K562 (cell line): Measurements from ENCODE around the gene TCF25. TPM values are rescaled to one million over a fixed set of nuclear protein-coding genes. Genes with fewer than 3 reads are reported as not detected.
A peak's percentile ranks its signal among the peaks of the same experiment; 100 is the strongest.

ENCODE experiments used
- ATAC-seq: fragments of 200-7000 bp; cut with Tn5 transposase; 3 replicates; pipeline ENCODE4 v1.9.1; 2020; ENCODE audit warnings: moderate library complexity
- BruUV-seq: library from RNA; stranded (reverse); fragments of 400-500 nt; replicated peaks from 2 replicates; lab custom pipeline; 2021; lab: Mats Ljungman, UMichigan
- CTCF ChIA-PET: fragments of 300-600 bp; formaldehyde crosslinking; extraction: SDS; loops from one replicate; lab custom pipeline; 2021; ENCODE audit warnings: low intra/inter-chr PET ratio; lab: Yijun Ruan, JAX
- POLR2A ChIA-PET: fragments of 300-600, 350-650 bp; sonication (Branson Sonifier 250); formaldehyde crosslinking; extraction: SDS; loops from one replicate; lab custom pipeline; 2021; ENCODE audit warnings: antibody characterized with exemption, inconsistent platforms; lab: Yijun Ruan, JAX
- DNase-seq, 4 experiments: peaks; one replicate each; pipeline versions ENCODE4 v3.0.0 to v3.0.0-alpha.2; 2011 to 2018; ENCODE audit warnings: low spot score in 3 of 4, mixed read lengths in 3 of 4; ENCODE audit errors: extremely low read depth in 1 of 4
- FAIRE-seq: peaks from 2 replicates; lab custom pipeline; 2011; peaks lifted over from hg19 to GRCh38; lab: Jason Lieb, UNC
- H2AFZ ChIP-seq: 2 replicates; pipeline ENCODE4 v1.6.0; 2011; ENCODE audit warnings: low read depth, low read length, control low read depth, inconsistent platforms
- H3K27ac ChIP-seq: fragments of 200-600 bp; 3 replicates; pipeline ENCODE4 v1.8.0; 2011; ENCODE audit warnings: low read depth, mild to moderate bottlenecking, control low read depth, inconsistent platforms, low read length, moderate library complexity, mixed read lengths; ENCODE audit errors: extremely low read depth
- H3K27me3 ChIP-seq, 2 experiments: fragments of 300-600 bp in 1 of 2; 2 replicates in 1 of 2; 3 replicates in 1 of 2; pipeline versions ENCODE4 v1.6.0 to v1.8.0; 2011; ENCODE audit warnings: inconsistent platforms in 2 of 2, low read length in 2 of 2, mild to moderate bottlenecking in 1 of 2, mixed read lengths in 1 of 2, moderate library complexity in 1 of 2; ENCODE audit not compliant: control insufficient read depth in 2 of 2, insufficient read depth in 2 of 2
- H3K36me3 ChIP-seq: fragments of 300-600 bp; 3 replicates; pipeline ENCODE4 v1.8.0; 2011; ENCODE audit warnings: mild to moderate bottlenecking, low read length, inconsistent platforms; ENCODE audit not compliant: control insufficient read depth, insufficient read depth
- H3K4me1 ChIP-seq, 2 experiments: fragments of 200-600 bp in 1 of 2; replicated peaks in 1 of 2; 2 replicates in 1 of 2; 3 replicates in 1 of 2; pipeline versions ENCODE4 v1.5.1 to v1.8.0; 2011; ENCODE audit warnings: inconsistent platforms in 2 of 2, low read length in 2 of 2, mild to moderate bottlenecking in 1 of 2, mixed read lengths in 1 of 2, moderate library complexity in 1 of 2; ENCODE audit not compliant: control insufficient read depth in 2 of 2, insufficient read depth in 2 of 2
- H3K4me2 ChIP-seq: 2 replicates; pipeline ENCODE4 v1.6.1; 2011; ENCODE audit warnings: low read length, control low read depth, inconsistent platforms, mixed read lengths; ENCODE audit not compliant: insufficient read depth
- H3K4me3 ChIP-seq: fragments of 200-600 bp; sonication (generic), shearing (Covaris generic); 2 replicates; pipeline ENCODE4 v1.5.1; 2016; ENCODE audit warnings: control low read depth, inconsistent platforms
- H3K79me2 ChIP-seq: fragments of 200-600 bp; 3 replicates; pipeline ENCODE4 v1.8.0; 2011; ENCODE audit warnings: low read length, inconsistent platforms; ENCODE audit not compliant: control insufficient read depth, insufficient read depth
- H3K9ac ChIP-seq, 2 experiments: 2 replicates each; pipeline versions ENCODE4 v1.6.0 to v1.6.1; 2011; ENCODE audit warnings: low read depth in 2 of 2, low read length in 2 of 2, control low read depth in 1 of 2, inconsistent platforms in 1 of 2, mild to moderate bottlenecking in 1 of 2, mixed read lengths in 1 of 2; ENCODE audit not compliant: insufficient read depth in 1 of 2
- H3K9me1 ChIP-seq: one replicate; pipeline ENCODE4 v1.6.0; 2011; ENCODE audit warnings: inconsistent platforms, mild to moderate bottlenecking, low read length, moderate library complexity; ENCODE audit not compliant: control insufficient read depth, insufficient read depth
- H3K9me3 ChIP-seq: replicated peaks from 2 replicates; pipeline ENCODE4 v1.5.1; 2011; ENCODE audit warnings: low read depth, low read length, inconsistent platforms; ENCODE audit not compliant: control insufficient read depth, insufficient read depth
- H4K20me1 ChIP-seq: replicated peaks from 2 replicates; pipeline ENCODE4 v1.6.1; 2011; ENCODE audit warnings: low read length, inconsistent platforms, mixed read lengths; ENCODE audit not compliant: control insufficient read depth, insufficient read depth
- ARID1B ChIP-seq: fragments of 450-650 bp; IDR thresholded peaks from 2 replicates; pipeline ENCODE4 v1.6.1; 2016; ENCODE audit warnings: antibody characterized with exemption, mild to moderate bottlenecking, inconsistent platforms
- BDP1 ChIP-seq: IDR thresholded peaks from 3 replicates; pipeline ENCODE4 v1.6.1; 2011; ENCODE audit not compliant: insufficient read length, insufficient read depth
- CCAR2 ChIP-seq: fragments of 200-400 bp; formaldehyde crosslinking; IDR thresholded peaks from 2 replicates; pipeline ENCODE4 v1.6.1; 2017; ENCODE audit warnings: mild to moderate bottlenecking, low read depth, low read length
- CTBP1 ChIP-seq: fragments of 450-650 bp; IDR thresholded peaks from 2 replicates; pipeline ENCODE4 v1.6.1; 2016; ENCODE audit warnings: borderline replicate concordance
- CTCF ChIP-seq, 3 experiments: IDR thresholded peaks in 2 of 3; conservative IDR thresholded peaks in 1 of 3; 2 replicates each; pipeline ENCODE4 v1.5.1; 2011 to 2012; ENCODE audit warnings: low read length in 3 of 3, mild to moderate bottlenecking in 3 of 3, control low read depth in 2 of 3, improper control_type of control experiment in 1 of 3, inconsistent platforms in 1 of 3, low read depth in 1 of 3, mixed read lengths in 1 of 3, moderate library complexity in 1 of 3; ENCODE audit not compliant: insufficient read depth in 2 of 3
- GTF2A2 ChIP-seq: IDR thresholded peaks from 2 replicates; pipeline ENCODE4 v1.6.1; 2016; ENCODE audit warnings: mild to moderate bottlenecking, missing genetic modification characterization, missing compliant biosample characterization
- HDGF ChIP-seq: fragments of 450-650 bp; IDR thresholded peaks from 2 replicates; pipeline ENCODE4 v1.6.1; 2016
- HNRNPLL ChIP-seq: fragments of 200-400 bp; formaldehyde crosslinking; IDR thresholded peaks from 2 replicates; pipeline ENCODE4 v1.6.1; 2017; ENCODE audit warnings: low read length, low read depth, mild to moderate bottlenecking; ENCODE audit not compliant: poor library complexity, severe bottlenecking
- HSF4 ChIP-seq: fragments of 250-450 bp; sonication (Bioruptor Pico); IDR thresholded peaks from 2 replicates; pipeline ENCODE4 v2.1.2; 2022; ENCODE audit warnings: mild to moderate bottlenecking, moderate library complexity, borderline replicate concordance
- NRF1 ChIP-seq, 2 experiments: fragments of 450-650 bp; IDR thresholded peaks in 1 of 2; conservative IDR thresholded peaks in 1 of 2; 2 replicates each; pipeline ENCODE4 v1.6.1; 2014; ENCODE audit warnings: mild to moderate bottlenecking in 2 of 2
- RFX5 ChIP-seq: IDR thresholded peaks from 2 replicates; pipeline ENCODE4 v1.6.1; 2011; ENCODE audit warnings: low read depth, mild to moderate bottlenecking, improper control_type of control experiment, low read length
- RFX7 ChIP-seq: fragments of 250-450 bp; sonication (Bioruptor Pico); IDR thresholded peaks from 2 replicates; pipeline ENCODE4 v1.5.1; 2021; ENCODE audit warnings: mild to moderate bottlenecking
- ZBTB33 ChIP-seq: sonication (generic); formaldehyde crosslinking; IDR thresholded peaks from 2 replicates; pipeline ENCODE4 v1.8.1; 2023; ENCODE audit warnings: mild to moderate bottlenecking, missing genetic modification reagents
- ZBTB7A ChIP-seq: IDR thresholded peaks from 2 replicates; pipeline ENCODE4 v1.6.1; 2011; ENCODE audit warnings: low read depth, mild to moderate bottlenecking, low read length, moderate library complexity, borderline replicate concordance; ENCODE audit not compliant: control insufficient read depth
- ZNF639 ChIP-seq, 2 experiments: fragments of 200-800 bp in 1 of 2; sonication (Bioruptor generic) in 1 of 2; sonication (generic) in 1 of 2; formaldehyde crosslinking in 1 of 2; IDR thresholded peaks in 1 of 2; conservative IDR thresholded peaks in 1 of 2; 2 replicates each; pipeline versions ENCODE4 v1.5.0 to v1.6.1; 2016 to 2020; ENCODE audit warnings: missing compliant biosample characterization in 1 of 2, missing genetic modification characterization in 1 of 2, missing genetic modification reagents in 1 of 2
- WGBS: fragments of 100-300 bp; shearing (Covaris generic); methylation state at CpG from one replicate; pipeline ENCODE4 v1.1.6; 2016; ENCODE audit warnings: low coverage, mixed read lengths; ENCODE audit not compliant: insufficient coverage; ENCODE audit errors: missing lambda C conversion rate; 5-methylcytosine and 5-hydroxymethylcytosine counted together
- in situ Hi-C: fragments of 300-500 bp; cut with MboI; formaldehyde crosslinking; loops from 4 replicates; pipeline ENCODE4 v1.15.0; 2018; ENCODE audit warnings: inconsistent platforms, mixed read lengths
- intact Hi-C: fragments of 100-400 bp; cut with micrococcal nuclease; formaldehyde crosslinking; loops from 2 replicates; pipeline ENCODE4 v1.14.2; 2022
- polyA plus RNA-seq, 8 experiments: library from polyadenylated mRNA; depleted of rRNA in 4 of 8; stranded (reverse) in 5 of 8; unstranded in 3 of 8; fragments of >200 nt; fragmentation: Nextera tagmentation in 2 of 8; fragmentation: Illumina TruSeq in 1 of 8; extraction: Ambion mirVana in 2 of 8; extraction: Trizol in 1 of 8; gene quantifications; 2 replicates each; pipeline versions ENCODE4 v1.2.1 to v1.2.3, GENCODE V29; 2011 to 2014; ENCODE audit warnings: inconsistent platforms in 1 of 8, missing spikeins in 1 of 8
- total RNA-seq, 7 experiments: library from RNA; depleted of rRNA in 6 of 7; stranded (reverse); fragments of >200 nt in 6 of 7; fragmentation: Illumina TruSeq in 2 of 7; extraction: Trizol in 2 of 7; gene quantifications; 2 replicates each; pipeline versions ENCODE4 v1.2.1 to v1.2.3, GENCODE V29; 2011 to 2021; ENCODE audit warnings: low replicate concordance in 1 of 7

Gene TCF25
- total and polyA plus RNA-seq, 9 of the 15 experiments (the other 6 are each of a cell fraction or from before 2014, with no cell fraction given): 9.0 to 154 (median 83.8) TPM

- Histone ChIP-seq H3K9me1 (no peaks in the 10 kb centered on the region), H3K9me3 (no peaks in the 10 kb centered on the region), H3K27ac (peak within 1 kb of the TSS; percentile 92), H3K27me3 (no peaks in the 10 kb centered on the region), H3K79me2 (no peaks in the 10 kb centered on the region; the same call in 2 of the 3 replicates), H3K4me2 (peak within 1 kb of the TSS; percentile 96), H4K20me1 (0 out of 2 replicates have a peak, but pooled peaks cover 12% of the 10 kb centered on the region), H3K9ac (peak within 1 kb of the TSS; percentile 90 to 94), H3K4me1 (peaks cover 30 to 86% of the 10 kb centered on the region in 2 experiments), H3K4me3 (peak within 1 kb of the TSS; percentile 69), H3K36me3 (no peaks in the 10 kb centered on the region), H2AFZ (peak within 1 kb of the TSS; percentile 82)
- no peak for FAIRE-seq
- ATAC-seq: peak; percentile 69
- in situ Hi-C loops: no loop called here
- POLR2A ChIA-PET: interaction anchor here (1.0 to 2.9 kb wide), 7 partner anchors 8 to 98 kb away, joined by 3 to 19 read pairs (median 5); no protein-coding TSS in a partner anchor
- BruUV-seq: no TSS peak
- intact Hi-C loops: loop anchor here (5.0 to 10.0 kb wide), 2 partner anchors 52 to 106 kb away; partner anchors contain the start of gene FANCA
- peak; percentile 90 to 98 (median 92) for DNase-seq
- CTCF ChIA-PET: no interaction called here
- WGBS: under 1% methylated on average over 22 of the region's 88 CpGs
- TF ChIP-seq GTF2A2 (tag): peak; percentile 89
- TF ChIP-seq NRF1 (conservative IDR thresholded peaks at IDR 0.05 in 1 of 2, IDR thresholded peaks at IDR 0.05 in 1 of 2): peak; percentile 39 to 41; a peak in 2 of 4 replicates
- TF ChIP-seq ARID1B: no peak
- 0 out of 4 replicates have a peak, but pooled peaks of 1 of the 2 experiments have one; percentile 2 for TF ChIP-seq ZNF639 (CRISPR knock-in tag; conservative IDR thresholded peaks at IDR 0.05 in 1 of 2, IDR thresholded peaks at IDR 0.05 in 1 of 2)
- no peak for TF ChIP-seq HSF4 (CRISPR knock-in tag)
- TF ChIP-seq HDGF: no peak
- no peak for TF ChIP-seq CCAR2
- no peak for TF ChIP-seq ZBTB33 (CRISPR knock-in tag)
- peak; percentile 62; the same call in 1 of the 2 replicates for TF ChIP-seq ZBTB7A
- TF ChIP-seq RFX5: no peak
- no peak for TF ChIP-seq HNRNPLL
- TF ChIP-seq CTCF (IDR thresholded peaks at IDR 0.05 in 2 of 3, conservative IDR thresholded peaks at IDR 0.05 in 1 of 3; ENCODE audit: insufficient read depth in 2 of 3, low read depth in 1 of 3, low read length in 3 of 3): peak in 2 of 3 experiments; percentile 10 to 11; a peak in 2 of 6 replicates
- TF ChIP-seq BDP1: no peak
- no peak for TF ChIP-seq RFX7 (CRISPR knock-in tag)
- peak; percentile 89; the same call in 1 of the 2 replicates for TF ChIP-seq CTBP1
Measured at GRCh38 chr16:89922884-89923639, 49.7 kb downstream of the TCF25 start, which contains the start of gene TUBB3. TSS of gene TUBB3 (plus strand) at chr16:89923342. CDS start at chr16:89923402, 60 bp downstream.
